Activated CD8-positive, alpha-beta memory T cell treated with anti-CD3 and anti-CD28 coated beads for 1 hour (primary cell): Measurements from ENCODE around the gene CLHC1.
"Not testable (repeated sequence)": the region's sequence is repeated elsewhere in the genome, so short reads cannot be mapped to it uniquely, and the experiment has no call there.

Experiments
- DNase-seq, 2 donors: peaks; one replicate each; pipeline ENCODE4 v3.0.0-alpha.2; 2020; ENCODE audit warnings: low read depth in 1 of 2; ENCODE audit errors: extremely low read depth in 1 of 2

Gene CLHC1

GRCh38 chr2:55154525-55155030, 77.5 kb downstream of the CLHC1 start:
- DNase-seq: no peak

- no peak for DNase-seq
Measured at GRCh38 chr2:55153584-55154299, 78.4 kb downstream of the CLHC1 start.

GRCh38 chr2:55152475-55153412, 79.3 kb downstream of the CLHC1 start:
- DNase-seq: no peak

- no peak for DNase-seq
Measured at GRCh38 chr2:55151733-55152433, 80.2 kb downstream of the CLHC1 start.

- DNase-seq: no peak
Measured at GRCh38 chr2:55150834-55151233, 81.3 kb downstream of the CLHC1 start.

- DNase-seq: no peak
Measured at GRCh38 chr2:55148269-55148668, 83.8 kb downstream of the CLHC1 start.

GRCh38 chr2:55147531-55147930, 84.6 kb downstream of the CLHC1 start:
- DNase-seq: no peak

- DNase-seq: no peak
Measured at GRCh38 chr2:55147041-55147440, 85.1 kb downstream of the CLHC1 start.

- DNase-seq: no peak
Measured at GRCh38 chr2:55146263-55146662, 85.8 kb downstream of the CLHC1 start.

- DNase-seq: no peak
Measured at GRCh38 chr2:55144922-55145820, 86.9 kb downstream of the CLHC1 start.

GRCh38 chr2:55143706-55144105, 88.4 kb downstream of the CLHC1 start:
- not testable (repeated sequence) for DNase-seq

- DNase-seq: no peak
Measured at GRCh38 chr2:55142518-55142917, 89.6 kb downstream of the CLHC1 start.

- no peak for DNase-seq
Measured at GRCh38 chr2:55141572-55142413, 90.3 kb downstream of the CLHC1 start.

- no peak for DNase-seq
Measured at GRCh38 chr2:55140316-55141219, 91.5 kb downstream of the CLHC1 start.

GRCh38 chr2:55139305-55139704, 92.8 kb downstream of the CLHC1 start:
- no peak for DNase-seq

- DNase-seq: no peak
Measured at GRCh38 chr2:55138882-55139229, 93.2 kb downstream of the CLHC1 start.

- DNase-seq: no peak
Measured at GRCh38 chr2:55138014-55138881, 93.8 kb downstream of the CLHC1 start.
